GM10847 (cell line): ENCODE results near the gene MYL10.

Experiments used
- POLR2A ChIP-seq: IDR thresholded peaks from 2 replicates; pipeline ENCODE4 v1.6.1; 2011; ENCODE audit not compliant: insufficient read length; ENCODE audit errors: extremely low read depth

Gene MYL10

DNA sequence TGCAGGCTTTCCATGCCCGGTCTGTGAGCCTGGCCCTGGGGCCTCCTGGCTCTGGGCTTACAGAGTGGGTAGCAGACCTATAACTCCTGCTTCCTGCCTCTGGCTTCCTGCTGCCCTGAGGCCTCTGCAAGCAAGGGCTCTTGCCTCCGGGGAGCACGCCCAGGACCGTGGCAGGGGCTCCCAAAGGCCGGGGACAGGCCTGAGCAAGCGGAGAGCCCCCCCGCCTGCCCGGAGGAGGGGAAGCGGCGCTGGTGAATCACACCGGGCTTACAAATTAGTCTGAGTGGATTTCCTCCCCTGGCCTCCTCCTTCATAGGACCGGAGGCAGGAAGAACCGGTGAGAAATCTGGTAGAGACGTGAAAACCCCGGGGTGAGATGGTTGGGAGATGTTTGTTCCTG is 1.5 kb upstream of the MYL10 start:
- no peak for TF ChIP-seq POLR2A

DNA sequence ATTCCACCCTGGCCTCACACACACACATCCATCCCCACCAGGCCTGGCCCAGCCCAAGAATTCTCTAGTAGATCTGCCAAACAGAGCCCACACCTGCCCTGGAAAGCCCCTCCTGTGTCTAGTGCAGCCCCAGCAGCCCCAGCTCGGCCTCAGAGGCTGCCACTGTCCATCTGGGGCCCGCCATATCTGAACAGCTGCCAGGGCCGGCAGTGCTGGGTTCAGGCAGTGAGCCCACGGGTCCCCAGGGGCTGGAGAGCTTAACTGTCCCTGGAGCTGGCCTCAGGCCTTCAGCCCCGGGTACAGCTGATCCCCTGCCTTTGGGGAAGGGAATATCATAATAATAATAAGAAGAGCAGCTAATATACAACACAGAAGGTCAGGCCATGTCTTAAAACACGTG is 574 bp downstream of the MYL10 start:
- TF ChIP-seq POLR2A = no peak

DNA sequence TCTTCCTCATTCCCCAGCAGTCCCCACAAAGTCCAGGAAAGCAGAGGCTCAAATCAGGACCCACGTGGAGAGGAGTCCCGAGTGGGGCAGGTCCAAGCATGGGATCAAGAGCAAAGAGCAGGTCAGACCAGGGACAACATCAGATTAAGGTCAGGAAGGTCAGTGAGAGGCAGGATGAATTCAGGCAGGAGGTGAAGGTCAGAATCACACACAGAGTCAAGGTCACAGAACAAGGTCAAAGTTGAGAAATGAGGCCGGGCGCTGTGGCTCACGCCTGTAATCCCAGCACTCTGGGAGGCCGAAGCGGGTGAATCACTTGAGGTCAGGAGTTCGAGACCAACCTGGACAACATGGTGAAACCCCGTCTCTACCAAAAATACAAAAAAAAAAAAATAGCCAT is 2.3 kb downstream of the MYL10 start:
- no peak for TF ChIP-seq POLR2A

- no peak for TF ChIP-seq POLR2A
Measured at GRCh38 chr7:101626069-101626671, 2.9 kb downstream of the MYL10 start.

- TF ChIP-seq POLR2A = no peak
Measured at GRCh38 chr7:101625031-101625791, 3.9 kb downstream of the MYL10 start.

GRCh38 chr7:101624246-101625001 is 4.7 kb downstream of the MYL10 start:
- no peak for TF ChIP-seq POLR2A

DNA sequence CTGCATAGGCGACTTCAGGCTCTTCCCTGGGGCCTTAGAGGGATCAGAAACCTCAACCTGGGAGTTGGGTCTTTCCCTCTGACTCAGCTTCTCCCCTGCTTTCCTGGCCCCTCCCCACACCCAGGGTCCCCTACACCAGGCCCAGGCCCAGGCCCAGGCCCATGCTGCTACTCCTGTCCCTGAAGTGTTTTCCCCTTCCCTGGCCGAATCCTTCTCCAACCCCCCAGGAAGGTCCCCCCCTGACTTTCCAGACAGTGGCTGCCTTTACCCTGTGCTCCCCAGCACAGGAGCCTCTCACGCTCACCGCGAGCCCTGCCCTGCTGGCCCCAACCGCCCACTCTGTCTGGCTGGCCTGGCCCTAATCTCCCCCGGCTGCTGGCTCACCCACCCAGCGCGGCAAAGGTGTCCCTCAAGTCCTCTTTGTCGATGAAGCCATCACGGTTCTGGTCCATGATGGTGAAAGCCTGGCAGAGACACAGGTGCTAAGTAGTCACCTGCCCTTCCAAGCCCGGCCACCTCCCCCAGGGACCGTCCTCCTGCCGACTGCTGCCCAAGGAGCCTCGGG is 6.4 kb downstream of the MYL10 start:
- TF ChIP-seq POLR2A = no peak

DNA sequence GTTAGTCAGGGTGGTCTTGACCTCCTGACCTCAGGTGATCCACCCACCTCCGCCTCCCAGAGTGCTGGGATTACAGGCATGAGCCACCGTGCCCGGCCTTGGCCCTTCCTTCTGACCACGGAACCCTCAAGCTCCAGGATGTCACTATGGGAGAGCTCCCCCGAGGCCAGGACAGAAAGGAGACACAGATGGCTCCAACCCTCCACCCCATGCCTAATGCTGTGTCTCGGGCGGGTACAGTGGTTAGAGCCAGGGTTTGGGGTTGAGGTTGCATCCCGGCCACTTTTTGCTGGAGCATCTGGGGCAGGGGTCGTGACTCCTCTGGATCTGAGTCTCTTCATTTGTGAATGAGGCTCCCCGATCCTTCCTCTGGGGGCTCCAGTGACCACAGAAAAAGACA is 8.1 kb downstream of the MYL10 start:
- no peak for TF ChIP-seq POLR2A

DNA sequence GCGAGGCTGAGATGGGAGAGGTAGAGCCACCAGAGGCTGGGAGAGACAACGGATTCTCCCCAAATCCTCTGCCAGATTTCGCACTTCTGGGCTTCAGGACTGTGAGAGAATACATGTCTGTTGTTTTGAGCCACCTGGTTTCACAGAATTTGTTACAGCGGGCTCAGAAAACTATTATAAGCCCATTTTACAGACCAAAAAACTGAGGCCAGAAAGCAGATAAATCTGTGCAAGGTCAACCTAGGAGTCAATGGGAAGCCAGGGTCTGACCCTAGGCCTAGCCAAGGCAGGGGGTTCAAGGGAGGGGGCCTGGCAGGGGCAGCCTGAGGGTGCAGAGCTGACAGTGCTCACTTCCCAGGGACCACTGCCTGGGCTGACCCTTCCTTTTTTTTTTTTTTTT is 8.7 kb downstream of the MYL10 start:
- TF ChIP-seq POLR2A = no peak

DNA sequence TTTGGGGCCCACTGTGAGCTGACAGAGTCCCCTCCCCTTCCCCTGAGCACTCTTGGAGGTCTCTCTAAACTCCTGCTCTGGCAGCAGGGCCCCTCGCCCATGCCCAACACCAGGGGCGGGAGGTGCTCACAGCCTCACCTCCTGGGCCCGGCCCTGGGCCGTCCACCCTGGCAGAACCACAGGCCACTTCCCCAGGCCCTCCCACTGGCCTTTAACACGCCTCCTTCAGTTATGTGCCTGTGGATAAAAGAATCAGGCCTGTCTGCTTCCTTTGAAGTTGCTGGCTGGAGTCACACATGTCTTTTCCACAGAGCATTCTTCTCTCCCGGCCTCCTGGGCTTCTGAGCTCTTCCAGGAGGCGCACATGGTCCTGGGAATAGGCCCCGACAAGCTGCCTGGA is 10.2 kb downstream of the MYL10 start:
- TF ChIP-seq POLR2A = no peak

DNA sequence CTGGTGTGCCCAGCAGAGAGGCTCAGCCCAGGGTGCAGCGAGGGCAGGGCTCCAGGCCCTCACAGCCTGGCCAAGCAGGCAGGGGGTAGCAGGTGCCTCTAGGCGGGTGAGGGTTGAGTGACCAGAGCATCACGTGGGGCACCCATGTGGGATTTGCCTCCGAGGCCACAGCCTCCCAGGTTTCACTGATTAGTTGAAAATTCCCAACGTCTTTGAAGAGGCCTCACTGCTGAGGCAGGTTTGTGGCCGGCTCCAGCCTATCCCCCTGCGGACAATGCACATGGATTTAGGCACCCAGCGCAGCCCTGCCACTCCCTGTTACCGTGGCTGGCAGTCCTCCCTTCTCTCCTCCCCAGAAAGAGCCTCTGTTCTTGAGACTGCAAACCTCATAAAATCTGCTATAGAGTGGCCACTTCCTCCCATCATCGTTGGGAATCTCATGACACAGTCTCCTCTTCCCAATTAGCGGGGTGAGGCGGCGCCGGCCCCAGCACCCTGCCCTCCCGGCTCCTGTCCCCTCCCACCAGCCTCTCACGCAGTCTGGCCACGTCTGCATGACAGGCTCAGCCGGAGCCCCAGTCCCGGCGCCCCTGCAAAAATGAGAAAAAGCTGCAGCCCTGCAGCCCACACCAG is 10.8 kb downstream of the MYL10 start:
- TF ChIP-seq POLR2A = no peak

GRCh38 chr7:101617451-101618206 is 11.5 kb downstream of the MYL10 start:
- TF ChIP-seq POLR2A = no peak

- TF ChIP-seq POLR2A = no peak
Measured at GRCh38 chr7:101615446-101615845, 13.7 kb downstream of the MYL10 start.

- TF ChIP-seq POLR2A = no peak
Measured at GRCh38 chr7:101614939-101615302, 14.2 kb downstream of the MYL10 start.
